Upper lobe of right lung (tissue), 1 donor: ENCODE measurements around the gene CDK15. TPM values are rescaled to one million over a fixed set of nuclear protein-coding genes. Genes with fewer than 3 reads are reported as not detected.
A peak's percentile ranks its signal among the peaks of the same experiment; 100 is the strongest.

Source experiments
- ATAC-seq: fragments of 200-7000 bp; cut with Tn5 transposase; one replicate; pipeline ENCODE4 v1.9.1; 2020; ENCODE audit warnings: mild to moderate bottlenecking, moderate library complexity
- DNase-seq: peaks from one replicate; pipeline ENCODE4 v3.0.0-alpha.2; 2020
- H3K27ac ChIP-seq: fragments of 200-600 bp; one replicate; pipeline ENCODE4 v1.8.0; 2022
- H3K27me3 ChIP-seq: fragments of 200-600 bp; one replicate; pipeline ENCODE4 v1.8.0; 2022; ENCODE audit warnings: mild to moderate bottlenecking
- H3K36me3 ChIP-seq: fragments of 200-600 bp; one replicate; pipeline ENCODE4 v1.8.0; 2022
- H3K4me1 ChIP-seq: fragments of 200-600 bp; one replicate; pipeline ENCODE4 v1.8.0; 2022
- H3K4me3 ChIP-seq: fragments of 200-600 bp; one replicate; pipeline ENCODE4 v1.8.0; 2022; ENCODE audit warnings: mild to moderate bottlenecking
- H3K9me3 ChIP-seq: fragments of 200-600 bp; one replicate; pipeline ENCODE4 v1.8.0; 2022
- CTCF ChIP-seq: fragments of 200-600 bp; IDR thresholded peaks from one replicate; pipeline ENCODE4 v1.8.0; 2022; ENCODE audit warnings: antibody characterized with exemption
- intact Hi-C: fragments of 100-400 bp; cut with DNase I; formaldehyde crosslinking; loops from one replicate; pipeline ENCODE4 v1.11.0; 2022
- total RNA-seq: library from RNA; stranded (reverse); fragmentation: NEBNext Ultra II Directional; extraction: Animal tissue kit (Norgen Biotek cat#: 25700); gene quantifications from one replicate; pipeline ENCODE4 v1.2.1, GENCODE V29; 2021
- donor health status: DM: no; HTN: yes; CAD: no; lungs with severe emphysema.

The CDK15 gene
- total RNA-seq, 1 donor from 2014 or later: 6.0 TPM

- DNase-seq (no peak), ATAC-seq (no peak)
- H3K27me3 ChIP-seq: no peaks in the 10 kb centered on the region
- no peaks in the 10 kb centered on the region for H3K36me3 ChIP-seq
- no peak overlapping the region for H3K27ac ChIP-seq
- H3K4me3 ChIP-seq: peak overlapping the region; percentile 14
- intact Hi-C loops: no loop called here
- no peaks in the 10 kb centered on the region for H3K9me3 ChIP-seq
- TF ChIP-seq CTCF: no peak
- peaks cover under 1% of the 10 kb centered on the region for H3K4me1 ChIP-seq
Measured at GRCh38 chr2:201887773-201888425, 81.6 kb downstream of the CDK15 start.

- no peaks in the 10 kb centered on the region for H3K27me3 ChIP-seq
- TF ChIP-seq CTCF: no peak
- no peak overlapping the region for H3K27ac ChIP-seq
- peak overlapping the region; percentile 14 for H3K4me3 ChIP-seq
- DNase-seq: no peak
- H3K4me1 ChIP-seq: no peaks in the 10 kb centered on the region
- no peaks in the 10 kb centered on the region for H3K9me3 ChIP-seq
- ATAC-seq: no peak
- no peaks in the 10 kb centered on the region for H3K36me3 ChIP-seq
- intact Hi-C loops: no loop called here
Measured at GRCh38 chr2:201888426-201888800, 82.1 kb downstream of the CDK15 start.

GRCh38 chr2:201890453-201890852, 84.1 kb downstream of the CDK15 start:
- no peak overlapping the region for H3K4me3 ChIP-seq
- ATAC-seq (no peak), DNase-seq (no peak)
- H3K27ac ChIP-seq: no peak overlapping the region
- no peaks in the 10 kb centered on the region for H3K27me3 ChIP-seq
- H3K36me3 ChIP-seq: no peaks in the 10 kb centered on the region
- H3K9me3 ChIP-seq: no peaks in the 10 kb centered on the region
- TF ChIP-seq CTCF: no peak
- no peaks in the 10 kb centered on the region for H3K4me1 ChIP-seq
- intact Hi-C loops: no loop called here

GRCh38 chr2:201891676-201892075, 85.3 kb downstream of the CDK15 start:
- ATAC-seq (no peak), DNase-seq (no peak)
- no peaks in the 10 kb centered on the region for H3K9me3 ChIP-seq
- no peak overlapping the region for H3K4me3 ChIP-seq
- H3K4me1 ChIP-seq: no peaks in the 10 kb centered on the region
- H3K27me3 ChIP-seq: no peaks in the 10 kb centered on the region
- intact Hi-C loops: no loop called here
- H3K27ac ChIP-seq: no peak overlapping the region
- no peak for TF ChIP-seq CTCF
- H3K36me3 ChIP-seq: no peaks in the 10 kb centered on the region

- DNase-seq (no peak), ATAC-seq (no peak)
- H3K4me1 ChIP-seq: no peaks in the 10 kb centered on the region
- no peak overlapping the region for H3K4me3 ChIP-seq
- no peaks in the 10 kb centered on the region for H3K36me3 ChIP-seq
- no peaks in the 10 kb centered on the region for H3K9me3 ChIP-seq
- H3K27ac ChIP-seq: no peak overlapping the region
- intact Hi-C loops: no loop called here
- no peak for TF ChIP-seq CTCF
- H3K27me3 ChIP-seq: no peaks in the 10 kb centered on the region
Measured at GRCh38 chr2:201892516-201892915, 86.2 kb downstream of the CDK15 start.

- Histone ChIP-seq H3K27ac (no peak overlapping the region), H3K27me3 (no peaks in the 10 kb centered on the region), H3K4me3 (no peak overlapping the region), H3K36me3 (no peaks in the 10 kb centered on the region), H3K9me3 (no peaks in the 10 kb centered on the region), H3K4me1 (no peaks in the 10 kb centered on the region)
- ATAC-seq (no peak), DNase-seq (no peak)
- TF ChIP-seq CTCF: no peak
- intact Hi-C loops: no loop called here
Measured at GRCh38 chr2:201900362-201900761, 94.0 kb downstream of the CDK15 start.
